C4-2B (cell line): ENCODE measurements around the gene ADIPOR2.

Experiments used
- CTCF ChIP-seq: fragments of 450-650 bp; conservative IDR thresholded peaks from 2 replicates; pipeline ENCODE4 v1.5.1; 2017; ENCODE audit warnings: mild to moderate bottlenecking
- ZFX ChIP-seq: fragments of 450-650 bp; IDR thresholded peaks from 2 replicates; pipeline ENCODE4 v1.6.1; 2017

DNA sequence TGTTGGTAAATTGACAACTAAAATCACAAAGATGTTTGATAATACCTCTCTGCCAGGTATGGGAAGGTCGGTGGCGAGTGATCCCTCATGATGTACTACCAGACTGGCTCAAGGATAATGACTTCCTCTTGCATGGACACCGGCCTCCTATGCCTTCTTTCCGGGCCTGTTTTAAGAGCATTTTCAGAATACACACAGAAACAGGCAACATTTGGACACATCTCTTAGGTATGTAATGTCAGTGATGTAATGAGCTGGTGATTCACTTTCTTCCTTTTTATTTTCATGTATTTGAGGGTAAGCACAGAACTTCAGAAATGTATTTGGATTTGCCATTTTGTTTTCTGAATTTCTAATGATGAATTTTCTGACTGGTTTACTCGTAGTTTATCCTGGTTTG lies 86.9 kb downstream of the ADIPOR2 start:
- TF ChIP-seq CTCF (no peak), ZFX (no peak)
